Inflammatory macrophage treated with lipopolysaccharide for 4 hours (primary cell): Measurements from ENCODE around the gene AGAP1.
"Not testable (repeated sequence)": the region's sequence is repeated elsewhere in the genome, so short reads cannot be mapped to it uniquely, and the experiment has no call there.

Experiments used
- DNase-seq: peaks from one replicate; pipeline ENCODE4 v3.0.0-alpha.2; 2020

AGAP1 gene

DNA sequence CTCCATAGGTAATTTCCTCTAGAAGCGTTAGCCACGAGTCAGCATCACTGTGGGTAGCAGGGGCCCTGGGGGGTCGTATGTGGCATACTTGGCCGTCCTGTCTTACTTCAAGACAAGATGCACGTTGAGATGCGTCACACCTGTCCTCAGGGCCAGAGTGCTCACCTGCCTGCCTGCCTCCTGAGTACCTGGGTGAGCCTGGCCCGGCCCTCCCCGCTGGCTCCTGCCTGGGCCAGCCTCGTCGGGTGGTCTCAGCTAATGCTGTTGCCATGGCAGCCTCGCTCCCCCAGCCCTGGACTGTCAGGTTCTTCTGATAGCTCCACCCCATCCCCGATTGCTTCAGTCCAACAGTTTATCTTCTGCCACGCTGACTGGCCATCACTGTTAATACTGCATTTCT is 441.9 kb downstream of the AGAP1 start:
- no peak for DNase-seq

GRCh38 chr2:235936493-235936892 is 442.6 kb downstream of the AGAP1 start:
- no peak for DNase-seq

DNA sequence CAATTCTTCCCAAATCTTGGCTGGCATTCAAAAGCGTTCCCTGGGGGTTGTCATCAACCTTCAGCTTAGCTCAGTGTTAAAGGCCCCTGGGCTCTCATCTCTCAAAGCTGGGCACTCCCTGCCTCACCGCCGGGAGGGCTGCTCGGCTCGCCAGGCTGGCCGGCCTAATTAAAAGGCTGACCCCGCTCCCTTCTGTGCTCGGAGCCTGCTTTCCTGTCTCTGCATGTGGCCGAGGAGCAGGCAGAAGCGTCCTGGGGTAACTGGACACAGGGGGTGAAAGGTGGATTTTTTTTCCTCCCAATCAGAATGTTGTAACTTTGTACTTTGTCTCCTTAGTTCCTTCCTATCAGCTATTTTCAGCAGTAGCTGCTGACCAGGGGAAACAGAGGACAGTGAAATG is 443.2 kb downstream of the AGAP1 start:
- DNase-seq: no peak

GRCh38 chr2:235937526-235937925 is 443.7 kb downstream of the AGAP1 start:
- no peak for DNase-seq

GRCh38 chr2:235937936-235938335 is 444.1 kb downstream of the AGAP1 start:
- no peak for DNase-seq

DNA sequence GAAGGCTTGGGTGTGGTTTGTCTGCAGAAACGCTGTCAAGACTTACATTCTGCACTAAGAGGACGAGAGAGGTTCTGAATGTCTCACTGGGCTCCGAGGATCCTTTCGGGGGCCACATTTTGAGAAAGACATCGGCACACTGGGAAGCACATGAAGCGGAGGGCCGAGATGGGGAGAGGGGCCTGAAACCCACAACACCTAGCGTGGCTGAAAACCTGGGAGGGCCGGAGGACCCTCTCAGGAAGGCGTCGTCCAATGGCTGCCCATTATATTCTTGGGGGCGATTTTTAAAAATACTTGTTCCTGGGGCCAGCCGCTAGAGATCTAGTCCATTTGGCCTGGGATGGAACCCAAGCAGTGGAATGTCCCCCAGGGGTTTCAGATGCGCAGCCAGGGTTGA is 444.8 kb downstream of the AGAP1 start:
- DNase-seq: no peak

- DNase-seq: no peak
These were observed 445.6 kb downstream of the AGAP1 start for GRCh38 chr2:235939471-235939870.

GRCh38 chr2:235940330-235940729 is 446.5 kb downstream of the AGAP1 start:
- DNase-seq: no peak

DNA sequence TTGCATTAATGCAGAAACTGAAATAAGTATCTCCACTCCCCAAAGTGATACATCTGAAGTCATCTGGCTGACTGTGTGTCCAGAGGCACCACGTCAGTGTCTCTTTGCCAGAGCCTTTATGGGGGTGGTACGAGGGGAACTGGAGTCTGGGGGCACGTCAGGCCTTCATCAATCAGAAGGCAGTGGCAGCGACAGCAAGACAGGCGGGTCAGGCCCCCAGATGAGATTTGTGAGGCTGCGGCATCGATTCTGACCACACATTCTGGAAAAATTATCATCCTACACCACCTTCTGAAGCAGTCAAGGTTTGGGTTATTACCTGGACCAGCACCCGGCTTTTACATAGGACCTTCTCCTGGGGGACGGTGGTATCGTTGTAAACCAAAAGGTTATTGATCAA is 450.7 kb downstream of the AGAP1 start:
- no peak for DNase-seq

DNA sequence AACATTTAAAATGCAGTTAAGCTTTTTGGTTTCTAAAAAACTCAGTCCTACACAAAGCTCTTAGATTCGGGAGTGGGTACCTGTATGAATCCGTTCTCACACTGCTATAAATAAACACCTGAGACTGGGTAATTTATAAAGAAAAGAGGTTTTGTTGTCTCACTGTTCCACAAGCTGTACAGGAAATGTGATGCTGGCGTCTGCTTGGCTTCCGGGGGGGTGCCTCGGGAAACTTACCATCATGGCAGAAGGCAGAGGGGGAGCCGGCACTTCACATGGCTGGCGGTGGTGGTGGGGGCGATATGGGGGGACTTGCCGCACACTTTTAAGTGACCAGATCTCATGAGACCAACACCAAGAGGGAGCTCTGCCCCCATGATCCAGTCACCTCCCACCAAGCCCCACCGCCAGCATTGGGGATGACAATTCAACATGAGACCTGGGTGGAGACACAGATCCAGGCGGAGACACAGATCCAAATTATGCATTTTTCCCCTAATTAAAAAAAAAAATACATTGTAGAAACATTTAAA is 451.8 kb downstream of the AGAP1 start:
- DNase-seq: no peak

DNA sequence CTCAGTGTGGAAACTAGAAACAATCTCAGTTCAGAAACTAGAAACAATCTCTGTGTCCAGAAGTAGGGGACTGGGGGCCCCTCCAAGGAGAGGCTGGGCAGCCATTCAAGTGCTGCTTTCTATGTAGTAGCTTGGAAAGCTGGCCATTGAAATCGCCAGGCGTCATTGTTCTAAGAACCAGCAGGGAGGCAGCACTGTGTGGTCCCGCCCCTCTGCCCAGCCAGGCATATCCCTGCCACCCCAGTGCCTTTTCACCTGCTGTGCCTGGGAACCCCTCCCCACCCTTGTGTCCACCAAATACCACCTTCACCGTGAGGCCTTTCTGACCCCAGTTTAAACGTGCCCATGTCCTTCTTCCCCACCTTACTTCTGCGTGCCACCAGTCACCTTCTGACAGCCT is 452.7 kb downstream of the AGAP1 start:
- DNase-seq: no peak

- not testable (repeated sequence) for DNase-seq
These were observed 453.2 kb downstream of the AGAP1 start for GRCh38 chr2:235947055-235947454.

DNA sequence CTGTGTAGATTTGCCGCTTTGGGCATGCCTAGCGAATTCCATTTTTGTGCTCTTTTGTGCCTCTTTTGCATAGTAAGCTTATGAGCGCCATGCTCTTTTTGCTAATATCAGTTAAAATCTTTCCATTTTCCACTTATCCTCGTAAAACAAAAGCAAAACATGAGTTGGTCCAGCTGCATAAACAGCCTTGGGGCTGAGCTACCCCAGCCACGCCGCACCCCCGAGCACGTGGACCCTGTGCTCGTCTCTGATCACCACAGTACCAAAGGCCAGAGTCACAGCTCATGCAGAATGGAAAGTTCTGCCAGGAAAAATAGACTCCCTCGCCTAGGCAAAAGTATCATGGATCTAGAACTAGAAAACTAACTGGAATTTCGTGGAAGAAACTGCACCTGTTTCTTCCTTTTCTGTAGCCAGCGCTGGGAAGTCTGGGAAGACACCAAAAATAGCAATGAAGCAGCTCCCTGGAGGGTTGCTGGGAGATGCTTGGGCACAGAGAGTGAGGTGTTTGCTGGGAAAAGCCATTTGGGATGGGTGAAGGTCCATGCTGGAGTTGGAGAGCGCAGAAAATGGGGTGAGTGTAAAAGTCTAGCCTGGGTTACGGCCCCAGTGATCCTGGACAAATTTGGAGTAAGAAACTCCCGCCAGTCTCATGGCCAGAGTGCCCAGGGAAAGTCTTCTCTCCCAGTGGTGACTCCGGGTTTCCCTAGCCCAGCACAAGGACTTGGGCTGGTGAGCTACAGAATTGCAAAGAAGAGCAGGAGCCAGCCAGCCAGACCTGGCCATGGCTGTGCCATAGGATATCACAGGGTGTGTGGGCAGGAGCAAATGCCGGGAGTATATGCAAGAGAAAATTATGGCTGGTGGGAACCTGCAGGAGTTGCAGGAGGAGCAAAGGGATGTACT is 456.0 kb downstream of the AGAP1 start:
- DNase-seq: no peak

DNA sequence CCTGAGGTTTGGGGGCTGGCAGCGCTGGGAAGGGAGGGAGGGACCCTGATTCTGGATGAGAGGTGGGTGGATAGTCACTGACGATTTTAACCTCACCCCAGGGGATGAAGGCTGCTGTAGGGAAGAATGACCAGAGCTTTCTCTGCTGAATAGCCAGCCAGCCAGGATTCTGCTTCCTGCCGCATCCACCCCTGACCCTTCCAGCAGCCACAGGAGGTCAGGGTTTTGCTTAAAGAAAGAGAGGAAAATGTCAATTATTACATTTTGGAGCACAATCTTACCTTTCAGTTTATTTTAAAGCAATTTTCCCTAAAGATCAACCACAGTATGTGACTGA is 456.6 kb downstream of the AGAP1 start:
- DNase-seq: no peak

DNA sequence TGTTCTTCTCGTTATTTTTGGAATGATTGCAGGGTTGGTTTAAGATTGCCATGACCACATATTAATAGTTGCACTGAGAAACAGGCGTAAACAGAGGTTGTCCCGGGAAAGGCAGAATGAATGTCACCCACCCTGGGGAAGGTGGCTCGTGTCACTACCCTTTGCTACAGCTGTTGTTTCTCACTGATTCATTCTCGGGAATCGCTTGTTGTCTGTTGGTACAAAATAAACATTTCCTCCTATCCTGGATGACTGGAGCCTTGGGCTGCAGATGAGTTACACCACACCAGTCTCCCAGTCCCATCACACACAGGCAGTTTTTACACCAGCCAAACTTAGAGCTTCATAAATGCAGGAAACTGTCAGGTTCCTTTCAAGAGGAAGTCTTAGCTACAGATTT is 457.6 kb downstream of the AGAP1 start:
- no peak for DNase-seq

- no peak for DNase-seq
These were observed 458.1 kb downstream of the AGAP1 start for GRCh38 chr2:235951982-235952381.

DNA sequence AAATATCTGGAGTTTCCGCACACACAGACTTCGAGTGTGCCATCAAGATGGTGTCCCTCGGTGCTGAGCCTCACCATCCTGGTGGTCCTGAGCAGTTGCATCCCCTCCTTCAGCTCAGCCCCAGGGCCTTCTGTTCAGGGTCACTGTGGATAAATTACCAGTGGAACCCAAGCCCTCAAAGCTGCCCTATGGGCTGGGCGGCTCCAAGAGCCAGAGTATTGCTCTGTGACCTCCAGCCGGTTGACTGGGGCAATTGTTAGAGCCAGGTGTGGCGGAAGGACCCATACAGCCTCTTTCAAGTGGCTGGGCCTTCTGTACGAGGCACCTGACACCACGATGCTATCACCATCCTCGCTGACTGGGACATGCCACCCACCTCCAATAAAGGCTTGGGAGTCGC is 458.9 kb downstream of the AGAP1 start:
- no peak for DNase-seq

GRCh38 chr2:235954281-235954680 is 460.4 kb downstream of the AGAP1 start:
- no peak for DNase-seq

DNA sequence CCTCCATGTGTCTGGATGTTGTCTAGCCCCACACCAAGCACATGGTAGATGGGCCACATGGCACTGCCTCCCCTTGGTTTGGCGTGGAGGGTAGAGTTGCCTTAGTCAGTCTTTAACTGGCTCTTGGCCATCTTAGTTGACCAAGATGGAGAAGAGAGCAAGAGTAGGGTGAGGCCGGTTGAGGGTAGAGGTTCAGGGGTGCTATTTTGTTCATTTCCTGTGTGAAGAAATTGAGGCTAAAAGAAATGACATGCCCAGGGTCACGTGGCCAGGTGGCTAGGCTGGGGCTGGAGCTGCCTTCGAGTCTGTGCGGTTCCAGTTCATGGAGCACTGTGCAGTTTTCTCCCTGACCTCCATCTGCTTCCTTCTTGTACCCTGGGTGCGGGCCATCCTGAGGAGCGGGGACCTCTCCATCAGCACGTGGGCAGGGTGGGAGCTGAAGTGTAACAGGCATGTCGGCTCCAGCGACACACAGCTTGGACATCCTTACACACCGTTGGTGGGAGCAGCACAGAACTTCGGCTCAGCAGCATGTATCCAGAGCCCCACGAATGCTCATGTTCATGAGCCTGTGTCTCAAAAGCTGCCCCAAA is 461.1 kb downstream of the AGAP1 start:
- no peak for DNase-seq

DNA sequence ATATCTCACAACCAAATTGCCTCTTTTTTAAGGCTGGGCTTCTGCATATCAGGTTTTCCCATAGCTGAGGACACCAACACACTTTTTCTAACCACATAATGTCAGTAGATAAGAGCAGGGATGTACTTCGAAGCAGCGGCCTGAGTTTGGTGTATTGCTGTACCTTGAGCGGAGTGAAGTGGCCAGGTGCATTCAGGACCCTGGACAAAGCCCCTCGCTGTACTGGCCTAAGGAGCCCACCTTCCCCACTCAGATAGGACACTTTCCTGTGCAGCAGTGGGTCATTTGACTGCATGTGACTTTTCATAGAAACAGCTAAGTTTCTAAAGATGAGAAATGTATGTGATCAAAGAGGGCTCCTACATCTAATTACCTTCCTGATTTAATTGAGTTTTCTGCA is 461.8 kb downstream of the AGAP1 start:
- DNase-seq: no peak

DNA sequence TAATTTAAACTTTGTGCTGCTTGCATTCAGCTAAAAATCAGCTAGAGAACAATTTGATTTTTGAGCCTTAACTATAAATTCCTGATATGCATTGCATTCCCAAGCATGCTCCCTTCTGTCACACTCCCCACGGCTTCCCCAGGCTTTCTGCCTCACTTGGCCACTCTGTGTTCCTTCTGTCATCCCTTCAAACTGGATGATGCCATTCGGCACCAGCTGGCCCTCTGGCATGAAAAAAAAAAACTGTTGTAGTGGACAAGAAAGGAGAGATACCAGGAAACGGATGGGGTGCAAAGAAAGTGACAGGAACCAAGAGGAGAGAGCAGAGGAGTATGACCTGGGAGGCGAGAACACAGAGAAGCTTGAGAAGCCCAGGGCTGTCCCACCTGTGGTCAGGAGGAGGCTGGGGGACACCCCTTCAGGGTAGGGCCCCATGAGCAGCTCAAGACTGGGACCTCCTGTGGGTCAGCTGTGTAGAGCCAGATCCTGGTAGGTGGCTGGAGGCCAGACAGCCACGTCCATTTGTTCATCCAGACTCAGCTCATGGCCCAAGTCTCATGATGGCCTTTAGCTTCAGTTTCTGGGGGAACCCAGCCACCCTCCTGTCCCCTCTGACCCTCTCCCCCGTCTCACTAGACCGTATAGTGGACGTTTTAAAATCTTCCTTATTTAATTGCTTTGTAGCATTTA is 462.6 kb downstream of the AGAP1 start:
- DNase-seq: no peak

DNA sequence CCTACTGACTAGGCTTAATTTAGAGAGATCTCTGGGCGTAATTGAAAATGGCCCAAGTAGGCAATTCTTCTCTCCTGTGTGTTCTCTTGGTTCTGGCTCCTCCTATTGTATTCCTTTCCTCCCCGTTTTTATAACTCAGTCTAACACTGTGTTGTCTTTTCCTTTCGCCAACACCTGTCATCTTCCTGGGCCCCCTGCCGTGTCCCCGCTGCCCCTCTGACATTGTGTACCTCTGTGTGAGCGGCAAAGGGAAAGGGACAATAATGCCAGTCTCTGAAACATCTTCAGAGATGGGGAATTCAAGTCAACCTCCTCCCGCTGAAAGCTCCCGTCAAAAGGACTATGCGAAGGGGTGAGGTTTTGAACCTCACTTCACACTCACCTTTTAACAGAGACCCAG is 463.4 kb downstream of the AGAP1 start:
- no peak for DNase-seq

- DNase-seq: no peak
These were observed 464.5 kb downstream of the AGAP1 start for GRCh38 chr2:235958221-235958930.
